NCI-H128 (cell line): ENCODE measurements around the gene CYP24A1.
"Not testable (repeated sequence)": the region's sequence is repeated elsewhere in the genome, so short reads cannot be mapped to it uniquely, and the experiment has no call there.

Experiments
- DNase-seq: peaks from one replicate; lab custom pipeline; 2025; ENCODE audit not compliant: unreplicated experiment; lab: John Stamatoyannopoulos, UW

Gene CYP24A1

DNA sequence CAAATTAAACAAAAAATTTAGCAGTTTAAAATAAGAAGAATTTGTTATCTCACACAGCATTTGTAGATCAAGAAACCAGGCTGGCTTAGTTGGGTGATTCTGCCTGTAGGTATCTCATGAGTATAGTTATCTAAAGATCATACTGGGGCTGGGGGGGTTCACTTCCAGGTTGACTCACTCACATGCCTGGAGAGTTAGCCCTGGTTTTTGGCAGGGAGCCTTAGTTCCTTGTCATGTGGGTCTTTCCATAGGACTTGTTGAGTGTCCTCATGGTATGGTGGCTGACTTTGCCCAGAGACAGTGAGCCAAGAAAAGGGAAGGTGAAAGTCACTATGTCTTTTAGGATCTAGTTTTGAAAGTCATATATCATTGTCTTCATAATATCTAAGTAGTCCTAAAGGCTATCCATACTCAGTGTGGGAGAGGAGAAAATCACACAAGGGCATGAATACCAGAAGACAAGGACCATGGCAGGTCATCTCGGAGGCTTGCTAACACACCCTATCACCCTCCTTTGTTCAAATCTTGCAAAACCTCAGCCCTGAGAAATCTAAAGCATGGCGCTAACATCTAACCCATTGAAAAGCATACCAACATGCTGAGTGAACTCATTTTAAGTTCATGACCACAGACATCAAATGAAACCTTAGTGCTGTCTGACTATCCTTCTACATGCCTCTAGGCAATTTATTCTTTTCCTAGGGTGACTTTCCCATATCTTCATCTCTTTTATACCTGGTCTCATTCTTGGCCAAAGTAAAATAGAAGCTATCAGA is 39.2 kb downstream of the CYP24A1 start:
- no peak for DNase-seq

DNA sequence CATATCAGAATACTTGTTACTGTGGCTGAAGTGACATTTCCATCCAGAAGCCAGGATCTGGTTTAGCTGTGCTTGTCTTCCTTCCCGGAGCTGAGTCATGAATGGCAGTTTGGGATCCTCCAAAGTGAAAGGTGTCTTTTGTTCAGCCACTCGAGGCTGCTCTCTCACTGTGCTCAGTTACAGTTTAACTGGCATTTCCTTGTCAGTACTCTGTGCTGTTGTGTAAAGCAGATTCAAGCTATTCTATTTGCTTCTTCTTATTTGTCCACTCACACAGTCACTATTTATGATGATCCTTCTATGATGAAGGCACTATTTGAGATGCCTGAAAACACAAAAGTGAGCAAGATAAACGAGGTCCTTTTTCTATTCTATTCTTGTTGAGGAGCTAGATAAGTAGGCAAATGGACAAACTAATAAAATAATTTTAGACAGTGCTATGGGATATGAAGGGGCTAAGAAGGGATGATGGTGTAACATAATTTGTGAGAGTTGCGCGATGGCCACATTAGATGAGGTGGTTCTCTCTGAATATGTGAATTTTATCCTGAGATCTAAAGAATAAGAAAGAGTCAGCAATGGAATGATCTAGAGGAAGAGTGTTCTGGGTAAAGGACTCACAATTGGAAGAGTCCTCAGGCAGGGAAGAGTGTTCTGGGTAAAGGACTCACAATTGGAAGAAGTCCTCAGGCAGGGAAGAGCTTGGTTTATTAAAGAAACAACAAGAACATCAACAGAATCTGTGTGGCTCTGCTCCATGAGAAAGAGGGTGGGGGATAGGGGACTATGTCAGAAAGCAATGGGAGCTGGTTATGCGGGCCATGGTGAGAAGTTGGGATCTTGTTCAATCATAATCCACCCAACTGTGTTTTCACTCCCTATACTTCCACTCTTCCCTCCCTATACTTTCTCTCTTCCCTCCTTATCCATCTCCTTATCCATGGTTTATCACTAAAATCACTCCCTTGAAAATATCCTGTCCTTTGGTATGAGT is 40.1 kb downstream of the CYP24A1 start:
- no peak for DNase-seq

DNA sequence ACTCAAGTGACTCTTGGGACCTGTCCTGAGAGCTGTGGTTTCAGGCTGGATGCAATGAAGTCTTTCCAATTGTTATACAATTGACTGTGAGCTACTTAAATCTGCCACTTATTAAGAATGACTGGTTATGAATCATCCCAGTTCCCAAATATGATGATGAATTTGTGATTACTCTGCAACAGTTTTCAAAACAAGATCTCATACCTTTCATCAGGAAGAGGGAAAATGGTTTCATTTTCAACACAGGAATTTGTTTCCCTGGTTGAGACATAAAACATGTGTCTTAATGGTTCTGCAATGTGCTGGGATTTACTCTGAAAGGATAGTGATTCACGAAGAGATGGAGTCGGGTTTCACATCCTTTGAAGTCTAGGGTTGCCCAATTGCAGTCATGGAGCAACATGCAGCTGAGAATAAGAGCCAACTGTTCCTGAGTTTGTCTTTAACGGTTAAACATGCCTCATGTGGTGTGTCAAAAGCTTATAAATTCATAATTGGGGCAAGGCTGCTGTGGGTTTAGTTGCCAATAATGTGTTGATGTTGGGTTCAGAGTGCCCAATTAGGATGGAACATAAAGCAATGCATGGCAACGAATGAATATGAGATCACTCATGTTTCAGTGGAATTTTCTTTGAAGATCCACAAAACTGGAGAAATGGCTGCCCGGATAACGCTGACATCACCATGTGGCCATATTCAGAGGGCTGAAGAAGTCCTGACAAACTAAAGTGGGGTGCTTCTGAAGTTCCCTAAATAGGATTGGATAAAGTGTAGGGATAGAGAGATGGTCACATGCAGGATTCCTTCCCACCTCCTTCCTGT is 41.0 kb downstream of the CYP24A1 start:
- DNase-seq: no peak

DNA sequence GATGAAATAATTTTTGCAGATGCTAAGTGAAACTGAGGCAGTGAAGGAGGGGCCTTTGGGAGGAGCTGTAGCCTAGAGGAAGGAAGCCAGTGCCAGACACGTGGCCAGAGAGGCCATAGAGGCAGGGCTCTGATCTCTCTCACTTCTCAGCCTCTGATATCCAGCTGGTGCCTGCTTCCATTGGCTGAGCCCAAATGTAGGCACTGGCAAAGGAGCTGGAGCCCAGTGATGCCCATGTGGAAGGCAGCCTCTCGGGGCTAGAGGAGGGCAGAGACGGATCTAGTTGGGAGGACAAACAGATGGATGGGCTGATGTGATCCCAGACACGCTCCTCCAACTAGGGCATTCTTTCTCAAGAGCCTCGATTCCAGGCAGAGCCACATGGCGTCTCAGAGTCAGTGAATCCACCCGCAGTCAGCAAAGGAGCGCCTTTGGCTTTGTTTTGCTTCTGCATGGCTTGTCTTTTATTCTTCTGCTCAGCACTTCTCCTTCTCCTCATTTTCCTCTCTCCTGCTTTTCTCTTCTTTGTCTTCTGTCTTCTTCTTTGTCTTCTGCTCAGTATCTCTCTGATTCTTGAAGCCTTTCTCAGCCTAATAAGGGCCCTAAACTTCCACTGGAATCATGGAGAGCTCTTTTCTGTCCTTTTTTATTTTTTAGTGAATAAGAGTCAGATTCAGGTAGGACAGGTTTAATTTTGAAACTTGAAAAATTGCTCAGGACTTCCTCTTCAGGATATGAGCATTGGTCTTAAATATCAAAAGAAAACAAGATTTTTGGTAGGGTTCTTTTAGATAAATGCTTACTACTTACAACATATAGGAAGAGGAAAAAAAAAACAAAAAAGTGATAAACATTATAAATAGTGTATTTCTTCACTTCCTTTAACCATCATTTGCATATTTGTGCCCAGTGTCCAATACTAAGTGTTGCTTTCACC is 41.8 kb downstream of the CYP24A1 start:
- DNase-seq: no peak

DNA sequence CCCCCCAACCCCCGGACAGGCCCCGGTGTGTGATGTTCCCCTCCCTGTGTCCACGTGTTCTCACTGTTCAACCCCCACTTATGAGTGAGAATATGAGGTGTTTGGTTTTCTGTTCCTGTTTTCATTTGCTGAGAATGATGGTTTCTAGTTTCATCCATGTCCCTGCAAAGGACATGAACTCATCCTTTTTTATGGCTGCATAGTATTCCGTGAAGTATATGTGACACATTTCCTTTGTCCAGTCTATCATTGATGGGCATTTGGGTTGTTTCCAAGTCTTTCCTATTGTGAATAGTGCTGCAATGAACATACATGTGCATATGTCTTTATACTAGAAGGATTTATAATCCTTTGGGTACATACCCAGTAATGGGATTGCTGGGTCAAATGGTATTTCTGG is 42.7 kb downstream of the CYP24A1 start:
- not testable (repeated sequence) for DNase-seq

DNA sequence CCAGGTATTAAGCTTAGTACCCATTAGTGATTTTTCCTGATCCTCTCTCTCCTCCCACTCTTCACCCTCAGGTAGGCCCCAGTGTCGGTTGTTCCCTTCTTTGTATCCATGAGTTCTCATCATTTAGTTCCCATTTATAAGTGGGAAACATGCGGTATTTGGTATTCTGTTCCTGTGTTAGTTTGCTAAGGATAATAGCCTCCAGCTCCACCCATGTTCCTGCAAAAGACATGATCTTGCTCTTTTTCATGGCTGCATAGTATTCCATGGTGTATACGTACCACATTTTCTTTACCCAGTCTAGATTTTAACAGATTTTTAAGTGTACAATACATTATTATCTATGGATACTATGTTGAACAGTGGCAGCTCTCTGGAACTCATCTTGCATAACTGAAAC is 44.4 kb downstream of the CYP24A1 start:
- DNase-seq: no peak

DNA sequence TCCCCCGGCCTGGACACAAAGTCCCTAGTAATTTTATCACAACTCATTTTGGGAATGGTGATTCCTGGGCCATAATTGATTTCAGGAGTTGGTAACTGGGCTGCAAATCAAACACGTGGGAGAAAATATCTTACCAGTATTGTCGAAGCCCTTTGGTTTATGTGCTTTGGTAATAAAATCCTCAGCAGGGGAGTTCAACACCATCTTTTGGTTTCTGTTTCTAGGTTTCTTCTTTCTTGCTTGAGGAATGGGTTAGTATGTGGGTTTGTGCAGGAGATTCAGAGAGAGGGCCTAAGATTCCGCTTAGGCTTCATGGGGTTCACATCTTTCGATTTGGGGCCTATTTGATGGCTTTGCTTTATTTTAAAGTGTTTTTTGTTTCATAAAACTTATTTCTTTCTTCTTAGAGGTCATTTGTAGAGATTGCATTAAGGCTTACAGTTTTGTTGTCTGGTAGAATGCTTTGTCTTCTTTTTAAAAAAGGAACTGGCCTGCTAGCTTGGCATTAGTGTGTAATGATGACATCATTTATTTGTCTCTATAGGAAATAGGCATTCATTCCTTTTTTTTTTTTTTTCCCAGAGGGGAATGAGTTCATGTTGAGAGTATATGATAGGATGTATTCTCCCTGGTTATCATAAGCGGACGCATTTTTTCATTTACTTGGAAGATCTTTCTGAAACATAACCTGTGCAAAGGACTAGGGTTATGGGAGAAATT is 45.8 kb downstream of the CYP24A1 start:
- no peak for DNase-seq

DNA sequence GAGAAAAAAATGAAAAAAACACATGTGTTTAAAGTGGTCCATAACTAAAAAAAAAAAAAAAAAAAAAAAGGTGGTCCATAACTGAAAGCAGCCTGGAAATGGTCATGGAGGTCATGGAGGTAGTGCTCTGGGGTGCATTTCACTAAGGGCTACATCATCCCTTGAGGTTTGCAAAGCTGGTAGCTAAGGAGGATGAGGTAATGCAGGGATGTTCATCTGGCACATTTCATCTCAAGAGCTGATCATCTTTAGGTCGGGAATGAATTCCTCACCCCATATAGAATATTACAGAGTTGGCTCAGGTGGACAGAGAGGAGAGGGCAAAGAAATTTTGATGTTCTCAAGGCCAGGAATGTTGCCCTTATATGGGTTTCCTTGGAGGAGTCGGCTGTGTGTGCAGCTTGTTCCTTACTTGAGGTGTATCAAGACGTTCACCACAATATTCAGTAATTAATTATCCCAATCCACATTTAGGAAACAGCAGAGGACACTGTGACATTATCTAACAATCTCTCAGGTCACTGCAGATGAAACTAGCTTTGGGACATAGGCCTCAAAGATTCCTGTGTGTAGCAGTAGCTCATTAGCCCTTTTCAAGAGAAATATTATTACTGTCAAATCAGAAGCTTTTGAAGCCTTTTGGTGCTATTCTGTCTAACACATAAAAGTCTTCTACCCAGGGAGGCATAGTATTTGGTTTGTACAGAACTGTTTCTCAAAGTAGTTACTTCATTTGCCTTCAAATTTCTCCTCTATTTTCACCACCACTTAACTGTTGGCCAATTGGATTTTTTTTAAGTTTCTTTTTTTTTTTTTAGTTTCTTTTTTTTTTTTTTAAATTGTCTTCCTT is 46.8 kb downstream of the CYP24A1 start:
- no peak for DNase-seq

DNA sequence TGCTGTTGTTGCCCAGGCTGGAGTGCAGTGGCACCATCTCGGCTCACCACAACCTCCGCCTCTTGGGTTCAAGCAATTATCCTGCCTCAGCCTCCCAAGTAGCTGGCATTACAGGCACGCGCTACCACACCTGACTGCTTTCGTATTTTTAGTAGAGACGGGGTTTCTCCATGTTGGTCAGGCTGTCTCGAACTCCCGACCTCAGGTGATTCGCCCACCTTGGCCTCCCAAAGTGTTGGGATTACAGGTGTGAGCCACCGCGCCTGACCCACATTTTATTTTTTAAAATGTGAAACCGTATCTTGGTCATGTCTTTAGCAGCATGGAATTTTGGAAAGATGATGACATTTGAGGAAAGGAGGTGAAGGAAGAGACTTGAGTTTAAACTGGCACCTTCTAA is 47.5 kb downstream of the CYP24A1 start:
- DNase-seq: not testable (repeated sequence)

DNA sequence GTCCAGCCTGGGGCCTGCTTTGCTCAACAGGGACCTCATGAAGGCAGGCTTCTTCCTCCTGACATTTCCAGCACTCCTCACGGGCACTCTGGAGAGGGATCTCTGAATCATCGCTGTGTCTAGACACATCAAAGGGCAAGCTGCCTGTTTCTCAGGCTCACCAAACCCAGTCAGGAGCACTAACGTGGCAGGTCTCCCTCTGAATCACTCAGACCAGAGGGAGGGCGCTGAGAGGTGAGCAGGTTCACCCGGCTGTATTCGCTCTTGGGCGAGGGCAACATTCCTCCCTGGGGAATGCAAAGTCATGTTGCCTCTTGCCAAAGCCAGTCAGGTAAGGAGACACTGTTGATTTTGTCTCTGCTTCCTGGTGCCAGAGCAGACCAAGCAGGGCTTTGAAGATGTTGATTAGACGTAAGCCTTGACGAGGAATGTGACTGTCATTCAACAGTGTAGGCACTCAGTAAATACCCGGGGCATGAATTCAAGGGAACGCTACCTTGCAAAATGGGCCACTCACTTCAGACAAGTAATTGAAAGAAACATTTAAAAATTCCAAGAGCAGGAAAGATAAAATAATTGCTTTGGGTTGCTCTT is 50.1 kb downstream of the CYP24A1 start:
- no peak for DNase-seq

DNA sequence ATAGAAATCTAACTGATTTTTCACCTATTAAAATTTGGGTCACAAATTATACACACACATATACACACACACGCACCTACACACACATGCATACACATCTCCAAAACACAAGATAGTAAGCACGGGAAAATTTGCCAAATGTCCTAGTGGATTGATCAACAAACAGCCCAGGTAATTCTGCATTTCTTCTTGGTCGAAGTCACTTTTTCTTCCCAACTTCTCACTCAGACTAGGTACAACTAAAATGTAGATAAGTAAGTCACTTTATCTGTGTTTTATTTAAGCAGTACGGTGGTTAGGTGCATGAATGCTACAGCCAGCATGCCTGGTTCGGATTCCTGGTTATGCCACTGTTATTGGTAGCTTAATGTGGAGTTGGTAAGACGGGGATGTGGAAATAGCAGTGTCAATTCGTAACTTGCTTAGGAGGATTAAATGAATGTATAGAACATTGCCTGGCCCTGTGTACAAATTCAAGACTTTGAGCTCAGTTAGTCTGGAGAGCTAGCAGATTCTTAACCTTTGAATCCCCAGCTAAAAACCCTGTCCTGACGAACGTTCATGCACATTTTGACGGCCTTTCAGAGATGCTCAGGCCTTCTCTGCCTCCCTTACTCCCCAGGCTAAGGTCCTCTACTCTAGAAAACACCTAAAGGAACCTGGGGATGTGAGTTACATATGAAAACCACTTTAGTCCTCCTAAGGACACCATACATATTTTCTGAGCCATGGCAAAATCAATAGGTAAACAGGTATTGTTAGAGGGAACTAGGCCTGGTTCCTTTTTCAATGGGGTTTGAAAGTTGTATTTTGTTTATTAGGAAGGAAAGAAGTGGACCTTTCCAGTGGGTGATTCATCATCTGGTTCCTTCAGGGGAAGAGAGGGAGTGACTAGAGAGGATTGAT is 50.9 kb downstream of the CYP24A1 start:
- DNase-seq: no peak

DNA sequence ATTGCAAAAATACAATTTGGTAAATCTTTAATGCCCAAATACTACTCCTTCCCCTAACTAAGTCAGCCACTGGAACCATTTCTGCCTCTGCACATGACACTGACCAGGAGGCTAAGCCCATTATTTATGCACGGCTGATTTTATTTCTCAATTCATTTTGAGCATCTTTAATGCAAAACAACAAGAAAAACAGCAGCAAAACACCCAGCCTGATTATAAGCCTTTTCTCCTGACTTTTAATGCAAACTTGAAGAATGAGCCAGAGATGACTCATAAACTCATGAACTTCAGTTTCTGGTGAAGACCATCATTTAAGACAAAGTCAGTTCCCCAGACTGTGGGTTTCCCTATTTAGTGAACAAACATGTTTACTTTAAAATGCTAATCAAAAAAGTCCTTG is 51.6 kb downstream of the CYP24A1 start:
- no peak for DNase-seq

DNA sequence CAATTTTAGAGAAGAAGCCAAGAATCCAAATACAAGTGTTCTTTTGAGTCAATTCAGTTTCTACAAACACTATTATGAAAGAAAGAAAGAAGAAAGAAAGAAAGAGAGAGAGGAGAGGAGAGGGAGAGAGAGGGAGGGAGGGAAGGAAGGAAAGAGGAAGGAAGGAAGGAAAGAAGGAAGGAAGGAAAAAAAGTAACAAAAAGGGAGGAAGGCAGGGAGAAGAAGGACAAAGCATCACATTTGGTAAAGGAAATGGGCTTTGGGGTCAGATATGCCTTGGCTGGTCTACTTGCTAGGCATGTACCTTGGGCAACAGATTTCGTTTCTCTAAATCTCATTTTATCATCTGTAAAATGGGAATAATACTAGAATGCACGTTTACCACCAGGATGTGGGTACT is 54.0 kb downstream of the CYP24A1 start:
- DNase-seq: no peak

DNA sequence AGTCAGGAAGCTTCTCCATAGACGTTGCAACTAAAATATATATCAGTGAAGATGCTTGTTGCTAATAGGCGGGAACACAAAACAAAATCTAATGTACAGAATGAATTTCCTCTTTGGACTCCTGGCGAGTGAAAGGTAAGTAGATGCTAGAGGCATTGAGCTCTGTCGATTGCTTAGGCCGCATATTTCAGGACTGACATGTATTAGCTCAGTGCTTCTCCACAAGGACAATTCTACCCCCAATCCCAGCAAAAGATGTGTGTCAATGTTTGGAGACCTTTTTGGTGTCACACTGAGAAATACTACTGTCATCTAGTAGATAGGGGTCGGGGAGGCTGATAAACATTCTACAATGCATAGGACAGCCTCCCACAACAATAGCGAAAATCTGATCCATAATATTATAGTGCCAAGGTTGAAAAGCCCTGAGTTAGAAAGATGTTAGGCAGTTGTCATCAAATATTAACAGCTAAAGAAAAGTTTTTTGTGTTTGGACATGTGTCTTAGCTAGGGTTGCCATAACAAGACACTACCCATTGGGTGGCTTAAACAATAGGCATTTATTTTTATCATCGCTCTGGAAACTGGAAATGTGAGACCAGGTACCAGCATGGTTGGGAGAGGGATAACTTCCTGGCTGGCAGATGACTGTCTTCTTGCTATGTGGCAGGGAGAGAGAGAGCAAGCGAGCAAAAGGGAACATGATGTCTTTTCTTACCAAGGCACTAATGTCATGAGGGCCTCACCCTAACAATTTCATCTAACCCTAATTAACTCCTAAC is 55.4 kb downstream of the CYP24A1 start:
- no peak for DNase-seq

DNA sequence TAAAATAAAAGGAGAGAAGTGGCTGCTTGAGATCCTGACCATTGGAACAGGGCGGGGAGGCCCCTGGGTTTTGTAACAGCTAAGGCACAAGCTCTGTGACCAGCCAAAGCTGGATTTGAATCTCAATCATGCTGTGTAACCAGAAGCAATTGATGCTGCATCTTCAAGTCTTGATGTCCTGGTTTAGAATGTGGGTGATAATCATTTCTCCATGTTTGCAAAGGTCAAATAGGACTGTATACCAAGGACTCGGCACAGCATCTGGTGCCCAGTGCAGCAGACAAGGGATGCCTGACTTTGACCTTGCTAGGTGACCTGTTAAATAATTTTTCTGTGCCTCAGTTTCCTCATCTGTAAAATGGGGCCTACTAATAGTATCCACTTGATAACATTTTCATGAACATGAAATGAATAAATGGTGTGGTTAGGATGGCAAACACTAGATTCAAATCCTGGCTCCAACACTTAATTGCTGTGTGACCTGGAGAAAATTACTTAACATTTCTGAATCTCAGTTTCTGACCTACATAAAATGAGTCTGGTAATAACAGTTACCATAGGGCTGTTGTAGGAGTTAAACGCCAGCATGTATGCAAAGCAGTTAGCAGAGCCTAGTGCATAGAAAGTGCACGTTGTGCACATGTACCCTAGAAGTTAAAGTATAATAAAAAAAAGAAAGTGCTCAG is 57.1 kb downstream of the CYP24A1 start:
- no peak for DNase-seq
